HG03060 (cell line): Measurements from ENCODE around the gene PCNX1.
"Not testable (repeated sequence)": the region's sequence is repeated elsewhere in the genome, so short reads cannot be mapped to it uniquely, and the experiment has no call there.

ENCODE experiments used
- ATAC-seq: cut with Tn5 transposase; IDR thresholded peaks from one replicate; pipeline ENCODE4 v1.9.1; 2021; ENCODE audit warnings: low read depth, moderate number of reproducible peaks; ENCODE audit not compliant: unreplicated experiment

Gene PCNX1

DNA sequence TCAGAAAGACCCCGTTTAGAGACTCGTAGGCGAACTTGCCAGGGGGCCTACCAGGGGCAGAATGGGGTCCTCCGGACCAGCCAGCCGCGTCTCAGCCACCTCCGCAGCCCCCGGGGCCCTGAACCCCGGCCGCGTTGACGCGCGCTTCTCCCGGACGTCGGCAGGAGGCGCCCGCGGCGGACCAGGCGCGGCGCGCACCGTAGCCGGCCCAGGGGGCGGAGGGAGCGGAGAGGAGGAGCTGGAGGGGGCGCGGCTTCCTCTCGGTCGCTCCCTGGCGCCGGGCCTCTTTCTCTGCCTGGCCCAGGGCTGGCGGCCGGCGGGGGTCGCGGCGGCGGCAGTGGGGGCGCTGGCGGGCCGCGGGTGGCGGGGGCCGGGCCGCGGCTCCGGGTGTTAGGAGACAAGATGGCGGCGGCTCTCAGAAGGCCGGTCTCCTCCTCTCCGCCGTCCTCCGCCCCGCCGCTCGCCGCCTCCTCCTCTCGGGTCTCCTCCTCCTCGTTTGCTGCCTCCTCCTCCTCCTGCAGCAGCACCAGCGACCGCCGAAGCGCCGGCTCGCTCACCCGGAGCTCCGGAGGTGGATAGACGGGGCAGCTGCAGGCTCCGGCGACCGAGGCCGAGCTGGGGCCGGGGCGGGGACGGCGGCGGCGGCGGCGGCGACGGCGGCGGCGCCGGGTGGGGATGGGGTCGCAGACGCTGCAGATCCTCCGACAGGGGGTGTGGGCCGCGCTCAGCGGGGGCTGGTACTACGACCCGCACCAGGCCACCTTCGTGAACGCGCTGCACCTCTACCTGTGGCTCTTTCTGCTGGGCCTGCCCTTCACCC, at the start of gene PCNX1:
TSS of gene PCNX1 (plus strand) at position 284 of the 820 bp plus-strand sequence. CDS start at position 676, 392 bp downstream.
- ATAC-seq, result peak; percentile 33

DNA sequence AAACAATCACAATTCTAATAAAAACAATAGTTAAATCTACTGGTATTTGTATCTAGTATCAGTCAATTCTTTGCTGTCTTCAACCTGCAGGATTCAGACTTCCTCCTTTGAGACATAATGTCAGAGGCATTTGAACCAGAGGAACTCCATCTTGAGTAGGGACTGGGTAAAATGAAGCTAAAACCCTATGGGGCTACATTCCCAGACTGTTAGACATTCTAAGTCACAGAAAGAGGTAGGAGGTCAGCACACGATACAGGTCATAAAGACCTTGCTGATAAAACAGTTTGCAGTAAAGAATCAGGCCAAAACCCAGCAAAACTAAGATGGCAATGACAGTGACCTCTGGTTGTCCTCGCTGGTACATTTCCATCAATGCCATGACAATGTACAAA, 49.8 kb upstream of the PCNX1 start:
- no peak for ATAC-seq

DNA sequence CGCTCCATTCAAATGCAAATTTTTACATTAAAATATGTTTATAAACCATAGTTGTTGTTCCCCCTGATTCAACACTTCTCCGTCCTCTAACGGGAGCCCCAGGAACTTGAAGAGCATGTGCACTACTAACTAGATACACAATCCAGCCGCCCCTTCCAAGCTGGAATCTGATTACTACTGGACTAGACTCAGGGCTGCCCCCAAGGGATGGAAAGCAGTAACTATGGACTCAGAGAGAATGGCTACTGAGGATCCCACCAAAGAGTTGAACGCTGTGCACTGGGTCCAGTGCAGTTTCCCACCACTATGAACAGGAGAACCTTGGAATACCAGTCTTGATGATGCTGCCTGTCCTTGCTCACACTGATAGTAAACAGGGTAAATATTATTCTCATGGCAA, 48.6 kb upstream of the PCNX1 start:
- ATAC-seq, result no peak

DNA sequence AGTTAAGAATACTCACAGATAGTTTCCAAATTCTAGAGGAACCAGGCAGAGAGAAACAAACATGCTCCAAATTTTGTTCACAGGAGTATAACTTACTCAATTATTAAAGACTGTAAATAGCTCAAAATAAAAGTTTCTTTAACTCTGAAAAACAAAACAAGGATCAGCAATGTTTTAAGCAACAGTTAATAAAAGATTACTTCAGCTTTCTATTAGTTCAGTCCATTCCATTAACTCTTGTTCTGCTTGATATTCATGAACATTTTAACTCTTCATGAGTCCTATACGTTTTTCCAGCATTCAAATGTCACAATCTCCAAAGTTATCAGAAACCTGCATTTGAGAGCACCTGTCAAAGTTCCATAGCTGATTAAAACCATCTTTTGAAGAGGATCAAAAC, 40.3 kb upstream of the PCNX1 start:
- not testable (repeated sequence) for ATAC-seq

DNA sequence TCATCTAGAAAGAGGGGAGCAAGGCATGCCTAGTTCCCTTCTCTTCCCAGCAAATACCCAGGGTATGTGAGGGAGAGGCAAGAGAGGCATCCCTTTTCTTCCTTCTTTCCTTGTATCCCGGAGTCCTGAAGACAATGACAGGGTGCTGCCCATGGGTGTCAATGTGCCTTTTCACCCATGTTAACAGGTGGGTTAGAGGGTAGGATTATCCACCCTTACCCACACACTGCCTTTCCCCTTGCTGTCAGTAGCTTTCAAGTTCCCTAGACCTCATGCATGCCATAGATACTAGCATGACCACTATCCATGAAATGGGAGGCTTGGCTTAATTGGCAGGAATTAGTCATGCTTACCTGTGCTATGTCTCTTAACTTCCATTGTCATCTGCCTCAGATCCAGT, 36.3 kb upstream of the PCNX1 start:
- ATAC-seq, result no peak

DNA sequence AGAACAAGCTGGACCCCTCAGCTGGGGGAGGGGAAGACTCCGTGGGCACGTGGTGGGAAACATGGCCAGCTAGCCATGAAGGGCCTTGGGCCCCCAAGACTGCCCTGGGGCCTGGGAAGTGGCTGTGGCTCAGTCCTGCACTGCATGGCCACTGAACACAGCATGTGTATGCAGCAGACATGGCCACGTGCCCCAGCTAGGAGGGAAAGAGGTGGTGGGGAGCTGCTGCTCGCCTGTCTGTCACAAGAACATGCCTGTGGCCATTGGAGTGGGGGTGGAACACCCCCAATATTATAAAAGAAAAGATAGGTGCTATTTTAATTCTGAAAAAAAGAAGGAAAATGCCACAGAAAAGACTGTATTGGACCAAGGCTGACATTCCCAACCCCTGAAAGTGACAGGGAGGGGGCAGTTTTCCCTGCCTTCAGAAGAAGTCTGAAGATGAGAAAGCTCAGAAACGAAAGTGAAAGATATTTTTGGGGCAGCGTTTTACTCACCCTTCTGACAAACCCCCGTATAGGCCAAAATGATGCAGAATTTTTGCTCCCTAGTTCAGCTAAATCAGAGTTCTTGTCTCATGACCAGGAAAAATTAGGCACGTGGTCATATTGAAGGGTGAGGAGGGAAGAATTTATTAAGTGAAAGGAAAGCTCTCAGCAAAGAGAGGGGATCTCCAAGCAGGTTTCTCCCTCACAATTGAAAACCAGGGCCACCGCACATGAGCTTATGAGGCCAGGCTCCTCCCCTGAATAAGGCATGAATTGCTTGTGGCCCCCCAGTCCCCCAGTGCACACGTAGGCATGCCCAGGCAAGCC, 35.2 kb upstream of the PCNX1 start:
- ATAC-seq, result no peak

DNA sequence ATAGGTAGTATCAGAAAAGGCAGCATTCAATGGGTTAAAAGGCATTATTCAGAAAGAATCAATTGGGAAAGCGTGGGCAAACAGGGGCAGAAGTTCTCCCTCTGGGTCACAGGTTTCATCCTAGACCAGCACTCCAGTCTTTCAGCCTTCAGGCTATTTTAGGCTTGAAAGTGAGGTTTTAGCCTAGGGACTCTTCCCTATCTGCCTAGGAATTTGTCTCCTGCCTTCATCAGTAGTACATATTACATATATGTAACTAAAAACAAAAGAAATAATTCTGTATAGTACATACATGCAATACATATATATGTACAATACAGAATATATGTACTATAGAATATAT, 34.6 kb upstream of the PCNX1 start:
- ATAC-seq, result no peak

DNA sequence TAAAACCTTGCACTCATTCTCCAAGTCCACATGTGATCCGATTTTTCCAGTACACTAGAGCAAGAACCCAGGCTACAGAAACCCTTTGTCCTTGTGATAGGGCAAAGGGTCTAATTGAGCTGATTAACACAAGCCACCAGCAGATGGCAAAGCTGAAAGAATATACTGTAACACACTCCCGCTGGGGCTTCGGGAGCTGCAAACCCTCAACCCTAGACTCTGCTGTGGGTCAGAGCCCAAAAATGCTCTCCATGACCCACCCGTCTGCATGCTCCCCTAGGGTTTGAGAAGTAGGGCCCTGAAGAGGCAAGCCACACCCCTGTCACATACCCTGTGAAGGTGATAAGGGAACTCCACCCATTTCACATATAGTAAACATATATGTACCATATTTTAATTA, 33.6 kb upstream of the PCNX1 start:
- ATAC-seq, result no peak

DNA sequence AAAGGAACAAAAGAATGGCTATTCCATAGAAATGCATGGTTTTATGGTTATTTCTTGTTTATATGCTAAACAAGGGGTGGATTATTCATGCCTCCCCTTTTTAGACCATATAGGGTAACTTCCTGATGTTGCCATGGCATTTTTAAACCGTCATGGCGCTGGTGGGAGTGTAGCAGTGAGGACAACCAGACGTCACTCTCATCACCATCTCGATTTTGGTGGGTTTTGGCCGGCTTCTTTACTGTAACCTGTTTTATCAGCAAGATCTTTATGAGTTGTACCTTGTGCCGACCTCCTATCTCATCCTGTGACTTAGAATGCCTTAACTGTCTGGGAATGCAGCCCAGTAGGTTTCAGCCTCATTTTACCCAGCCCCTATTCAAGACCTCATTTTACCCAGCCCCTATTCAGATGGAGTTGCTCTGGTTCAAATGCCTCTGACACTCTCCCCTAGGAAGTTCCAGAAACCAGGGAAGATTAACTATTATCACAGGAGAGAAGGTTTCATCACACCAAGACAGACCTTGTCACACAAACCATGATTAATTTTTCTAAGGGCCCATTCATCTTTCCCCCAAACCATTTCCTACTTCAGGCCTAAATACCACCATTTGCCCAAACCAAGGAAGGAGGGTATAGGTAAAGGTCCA, 31.3 kb upstream of the PCNX1 start:
- not testable (repeated sequence) for ATAC-seq

DNA sequence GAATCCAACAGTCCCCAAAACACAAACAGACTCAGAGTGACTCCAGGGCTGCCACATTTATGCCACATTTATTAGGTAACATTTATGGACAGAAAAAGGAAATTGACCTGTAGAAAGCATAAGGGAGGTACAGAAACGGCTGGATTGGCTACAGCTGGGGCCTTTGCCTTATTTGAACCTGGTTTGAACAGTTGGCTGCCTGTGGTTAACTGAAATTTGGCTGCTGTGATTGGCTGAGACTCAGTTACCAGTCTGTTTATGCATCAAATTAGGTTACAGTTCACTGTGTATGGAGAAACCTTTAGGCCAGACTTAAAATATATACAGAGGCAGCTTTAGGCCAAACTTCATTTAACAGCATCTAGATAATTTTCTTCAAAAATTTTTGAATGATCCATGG, 27.8 kb upstream of the PCNX1 start:
- no peak for ATAC-seq

DNA sequence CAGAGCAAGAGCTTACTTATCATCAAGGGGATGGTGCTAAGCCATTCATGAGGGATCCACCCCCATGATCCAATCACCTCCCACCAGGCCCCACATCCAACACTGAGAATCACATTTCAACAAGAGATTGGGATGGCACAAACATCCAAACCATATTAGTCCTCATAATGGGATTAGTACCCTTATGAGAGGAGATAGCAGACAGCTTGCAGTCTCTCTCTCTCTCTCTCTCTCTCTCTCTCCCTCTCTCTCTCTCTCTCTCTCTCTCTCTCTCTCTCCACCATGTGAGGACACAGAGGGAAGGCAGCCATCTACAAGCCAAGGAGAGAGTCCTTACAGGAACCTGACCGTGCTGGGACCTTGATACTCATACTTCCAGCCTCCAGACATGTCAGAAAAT, 26.4 kb upstream of the PCNX1 start:
- ATAC-seq, result not testable (repeated sequence)

DNA sequence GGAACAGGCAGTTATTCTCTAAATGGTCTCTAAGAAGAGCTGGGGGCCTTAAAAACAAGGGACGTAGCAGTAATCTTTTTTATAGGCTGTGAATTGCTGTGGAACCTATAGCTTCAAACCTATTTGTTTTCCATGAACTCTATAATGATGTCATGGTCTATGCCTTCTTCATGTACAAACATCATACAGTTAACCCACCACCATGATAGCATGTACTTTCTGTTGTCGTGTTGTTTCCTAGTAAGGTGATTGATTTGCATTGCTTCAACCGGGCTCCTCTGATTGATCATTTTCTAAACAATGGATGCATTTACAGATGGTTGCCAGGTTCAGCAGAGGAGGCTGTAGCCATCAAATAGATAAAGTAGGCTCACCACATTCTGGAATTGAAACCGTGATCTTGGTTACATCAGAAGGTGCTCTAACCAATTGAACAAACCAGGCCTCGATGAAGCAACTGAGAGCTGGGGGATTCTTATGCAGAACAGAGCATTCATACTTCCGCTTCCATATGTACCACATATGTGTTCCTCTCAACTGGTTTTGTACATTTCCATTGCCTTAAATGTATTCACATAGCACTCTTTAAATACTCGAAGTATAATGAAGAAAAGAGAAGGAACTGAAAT, 25.6 kb upstream of the PCNX1 start:
- peak; percentile 41 for ATAC-seq

DNA sequence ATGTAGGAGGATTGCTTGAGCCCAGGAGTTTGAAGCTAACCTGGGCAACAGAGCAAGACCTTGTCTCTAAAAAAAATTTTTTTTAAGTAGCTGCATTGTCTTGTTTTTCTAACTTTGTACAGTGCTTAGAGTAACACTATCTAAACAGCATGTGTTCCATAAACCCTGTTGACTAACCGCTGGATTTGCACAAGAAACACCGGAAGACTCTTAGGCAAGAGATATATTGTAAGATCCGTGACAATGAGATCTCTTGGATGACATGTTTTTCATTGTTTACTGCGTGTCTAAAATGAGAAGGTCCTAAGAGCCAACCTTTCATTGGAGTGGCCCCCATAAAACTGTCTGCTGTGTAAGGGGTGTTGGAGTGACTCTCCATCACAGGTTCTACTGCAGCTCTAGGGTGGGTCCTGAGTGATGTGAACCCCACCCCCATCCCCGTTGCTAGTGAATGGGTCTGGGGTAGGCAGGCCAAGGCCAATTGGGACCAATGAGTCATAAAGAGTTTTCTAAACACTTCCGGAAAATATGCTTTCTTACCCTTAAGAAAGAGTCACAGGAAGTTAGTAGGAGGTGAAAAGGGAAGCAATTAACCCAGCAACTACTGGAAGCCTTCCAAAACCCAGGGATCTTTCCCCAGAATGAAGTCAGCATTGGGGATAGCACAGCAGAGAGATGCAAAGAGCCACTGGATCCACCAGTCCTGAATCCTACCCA, 24.3 kb upstream of the PCNX1 start:
- ATAC-seq, result no peak

DNA sequence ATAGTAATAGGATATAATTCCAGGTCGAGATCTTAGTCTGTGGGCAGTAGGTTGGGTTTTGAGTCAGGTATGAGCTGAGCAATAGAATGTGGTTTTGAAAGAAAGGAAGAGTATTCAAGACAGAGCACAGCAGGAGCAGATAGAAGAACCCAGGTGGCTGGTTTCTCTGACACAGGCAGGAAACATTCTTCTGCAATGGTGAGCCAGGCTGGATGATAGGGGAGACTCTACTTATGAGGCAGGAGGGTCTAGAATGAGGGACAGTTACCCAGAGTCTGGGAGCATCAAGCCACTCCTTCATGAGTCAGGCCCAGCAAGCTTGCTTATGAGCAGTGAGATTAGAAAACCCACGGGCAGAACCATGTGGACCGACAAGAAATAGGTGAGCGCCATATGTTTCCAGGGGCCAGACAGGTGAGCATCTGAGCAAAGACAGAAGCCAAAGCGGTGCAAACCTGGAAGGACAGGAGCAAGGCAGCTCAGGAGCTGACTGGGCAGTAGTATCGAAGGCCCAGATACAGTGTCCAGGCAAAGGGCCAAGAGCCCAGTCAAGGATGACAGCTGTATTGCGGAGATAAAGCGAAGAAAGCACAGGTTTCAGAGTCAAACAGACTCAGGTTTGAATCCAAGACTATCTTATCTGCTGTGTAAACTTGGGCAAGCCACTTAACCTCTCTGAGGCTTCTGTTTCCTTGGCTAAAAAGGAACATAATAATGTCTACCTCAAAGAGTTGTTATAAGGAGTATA, 22.5 kb upstream of the PCNX1 start:
- ATAC-seq, result no peak

DNA sequence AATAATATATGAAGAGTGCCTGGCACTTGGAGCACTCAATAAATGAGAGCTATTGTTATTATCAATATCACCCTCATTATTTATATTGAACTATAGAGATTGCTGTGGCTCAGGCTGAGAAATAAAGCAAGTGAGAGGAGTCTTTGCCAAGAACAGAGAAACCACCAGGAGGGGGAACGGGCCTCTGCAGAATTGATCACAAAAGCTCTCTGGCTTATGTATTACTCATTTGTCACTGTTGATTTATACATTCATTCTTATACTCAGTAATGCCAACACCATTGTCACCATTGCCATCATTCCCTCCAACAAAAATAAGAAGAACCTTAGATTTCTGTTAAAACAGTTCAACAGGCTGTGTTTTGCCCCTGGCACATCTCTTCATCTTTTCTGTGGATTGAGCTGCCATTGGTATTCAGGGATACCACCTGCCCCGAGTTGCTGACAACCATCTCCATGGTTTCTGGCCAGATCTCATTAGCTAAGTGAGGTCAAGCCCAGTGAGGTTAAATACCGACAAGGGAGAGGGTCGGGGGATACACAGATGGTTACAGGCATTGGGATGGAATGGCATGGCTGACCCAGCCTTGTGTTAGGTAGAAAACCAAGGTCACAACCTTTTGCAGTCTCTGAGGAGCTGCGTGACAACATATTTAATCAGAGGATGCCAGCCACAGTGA, 21.8 kb upstream of the PCNX1 start:
- no peak for ATAC-seq

DNA sequence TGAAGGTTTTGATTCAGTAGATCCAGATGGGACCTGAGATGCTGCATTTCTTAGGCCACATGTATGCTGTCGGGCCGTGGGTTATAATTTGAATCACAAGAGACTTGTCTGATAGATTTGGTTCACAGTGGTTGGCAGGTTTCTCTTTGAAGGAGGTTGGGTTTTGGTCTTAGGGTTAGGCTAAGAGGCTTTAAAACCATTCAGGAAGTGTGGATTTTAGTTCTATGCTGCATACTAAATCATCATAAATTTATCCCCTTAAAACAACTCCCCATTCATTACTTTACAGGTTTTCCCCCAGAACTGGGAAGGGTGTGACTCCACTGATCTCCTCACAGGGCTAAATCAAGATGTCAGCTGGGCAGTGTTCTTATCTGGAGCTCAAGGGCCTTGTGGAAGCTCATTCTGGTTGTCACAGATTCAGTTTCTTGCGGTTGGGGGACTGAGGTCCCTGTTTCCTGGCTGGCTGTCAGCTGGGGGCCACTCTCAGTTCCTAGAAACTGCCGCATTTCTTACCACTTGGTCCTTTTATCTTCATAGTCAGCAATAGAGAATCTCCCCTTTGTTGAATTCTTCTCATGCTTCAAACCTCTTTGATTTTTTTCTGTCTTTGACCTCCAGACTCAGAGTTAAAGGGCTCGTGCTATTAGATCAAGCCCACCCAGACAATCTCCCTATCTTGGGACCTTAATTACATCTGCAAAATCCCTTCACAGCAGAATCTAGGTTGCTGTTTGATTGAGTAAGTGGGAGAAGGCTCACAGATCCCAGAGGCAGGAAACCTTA, 20.6 kb upstream of the PCNX1 start:
- no peak for ATAC-seq

DNA sequence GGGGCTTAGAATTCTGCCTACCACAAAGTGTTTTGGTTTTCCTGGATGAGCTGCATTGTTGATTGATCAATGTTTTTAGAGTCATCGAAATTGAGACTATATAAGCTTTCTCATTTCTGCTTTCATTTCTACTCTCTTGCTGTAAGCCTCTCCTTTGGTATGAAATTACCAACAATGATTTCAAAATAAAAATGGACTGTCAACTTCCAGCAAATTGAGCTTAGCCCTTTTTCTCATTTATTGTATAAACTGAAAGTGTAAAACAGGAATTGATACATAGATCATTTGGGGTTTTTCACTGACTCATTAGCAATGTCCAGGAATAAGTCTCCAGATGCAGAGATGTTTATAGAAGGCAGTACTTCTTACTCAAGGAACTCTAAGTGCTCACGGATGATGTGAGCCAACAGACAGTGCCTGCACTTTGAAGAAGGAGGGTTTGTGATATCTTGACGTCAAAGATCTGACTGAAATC, 20.0 kb upstream of the PCNX1 start:
- no peak for ATAC-seq
